Measurements from ENCODE around the gene CUTC. TPM values are rescaled to one million over a fixed set of nuclear protein-coding genes. Genes with fewer than 3 reads are reported as not detected.

The CUTC gene
- total RNA-seq, 1 experiment from 2014 or later: 53.6 TPM

GRCh38 chr10:99793819-99794218 is 61.8 kb downstream of the CUTC start:
- POLR2A ChIA-PET: no interaction called here

More at GRCh38 chr10:99793819-99794218, 61.8 kb downstream of the CUTC start:
- H3K4me2 ChIP-seq (ENCODE audit: low read length): no peak overlapping the region
- BruUV-seq (replicated peaks): no TSS peak
- intact Hi-C loops (cut with micrococcal nuclease): no loop called here
- peaks cover 3 to 4% of the 10 kb centered on the region in 2 experiments; a peak in 2 of 4 replicates for H3K4me1 ChIP-seq (ENCODE audit: control insufficient read depth in 1 of 2, insufficient read depth in 2 of 2, low read length in 2 of 2)
- H3K9ac ChIP-seq (ENCODE audit: low read length): no peak overlapping the region
- no peak overlapping the region for H2AFZ ChIP-seq (ENCODE audit: low read depth, low read length, poor library complexity, severe bottlenecking)
- ATAC-seq (no peak), DNase-seq (ENCODE audit: low read depth, low spot score) (no peak)
- peaks cover 37 to 80% of the 10 kb centered on the region in 2 experiments; a peak in 3 of 4 replicates for H3K36me3 ChIP-seq (ENCODE audit: control insufficient read depth in 1 of 2, insufficient read depth in 2 of 2, low read length in 2 of 2)
- no peaks in the 10 kb centered on the region for H3K9me3 ChIP-seq (ENCODE audit: control insufficient read depth in 1 of 2, insufficient read depth in 1 of 2, low read depth in 1 of 2, low read length in 2 of 2)
- CTCF ChIA-PET: no interaction called here
- H3K9me2 ChIP-seq (ENCODE audit: insufficient read depth): no peaks in the 10 kb centered on the region
- RAD21 ChIA-PET (ENCODE audit: low non-redundant PET in 1 of 2, low total read pairs in 2 of 2, uncharacterized antibody in 2 of 2, unreplicated experiment in 2 of 2): no interaction called here
- TF ChIP-seq YY1 (IDR thresholded peaks at IDR 0.05; ENCODE audit: extremely low read depth, insufficient replicate concordance, low read depth, low read length): no peak
- TF ChIP-seq CTCF (IDR thresholded peaks at IDR 0.05 in 2 of 3, conservative IDR thresholded peaks at IDR 0.05 in 1 of 3; ENCODE audit: borderline replicate concordance in 1 of 3, insufficient read depth in 1 of 3, low read depth in 2 of 3, low read length in 2 of 3): no peak
- no peak for TF ChIP-seq ATF3 (IDR thresholded peaks at IDR 0.05)
- no peak for TF ChIP-seq ELF1 (IDR thresholded peaks at IDR 0.05; ENCODE audit: borderline replicate concordance, low read depth)
- TF ChIP-seq EZH2 (IDR thresholded peaks at IDR 0.05): no peak
- TF ChIP-seq SP1 (IDR thresholded peaks at IDR 0.05; ENCODE audit: low read depth): no peak
- no peak for TF ChIP-seq CEBPB (IDR thresholded peaks at IDR 0.05; ENCODE audit: low read depth)
- no peak for TF ChIP-seq REST (IDR thresholded peaks at IDR 0.05; ENCODE audit: low read depth)
- no peak for TF ChIP-seq FOSL1 (IDR thresholded peaks at IDR 0.05; ENCODE audit: low read depth)
- no peak for TF ChIP-seq SRF (IDR thresholded peaks at IDR 0.05; ENCODE audit: low read depth)
- TF ChIP-seq TCF7L2 (IDR thresholded peaks at IDR 0.05; ENCODE audit: borderline replicate concordance, extremely low read depth, insufficient read depth, insufficient read length): no peak
- TF ChIP-seq MAX (IDR thresholded peaks at IDR 0.05): no peak
- no peak for TF ChIP-seq EGR1 (IDR thresholded peaks at IDR 0.05; ENCODE audit: low read depth)
- TF ChIP-seq JUND (IDR thresholded peaks at IDR 0.05): no peak
- TF ChIP-seq ZNF274 (IDR thresholded peaks at IDR 0.05; ENCODE audit: low read depth, low read length): no peak
- no peak for TF ChIP-seq ZBTB33 (IDR thresholded peaks at IDR 0.05; ENCODE audit: extremely low read depth, insufficient replicate concordance, low read length)
- H3K4me3 ChIP-seq (replicated peaks in 1 of 2; ENCODE audit: low read depth in 1 of 2, low read length in 2 of 2): no peak overlapping the region
- no peaks in the 10 kb centered on the region; the same call in 1 of the 2 replicates for H3K79me2 ChIP-seq (ENCODE audit: insufficient read depth, low read length)
- no peak overlapping the region for H3K27ac ChIP-seq (ENCODE audit: low read depth, low read length)
- H3K27me3 ChIP-seq (ENCODE audit: insufficient read depth, low read length): no peaks in the 10 kb centered on the region
- no peaks in the 10 kb centered on the region for H4K20me1 ChIP-seq (ENCODE audit: insufficient read depth)

All from HCT116 (cell line).